DOHH2 (cell line): ENCODE results near the gene PNMA8A.

Experiments used
- CTCF ChIP-seq: fragments of 200-600 bp; sonication (generic); IDR thresholded peaks from one replicate; pipeline ENCODE4 v1.5.1; 2014; ENCODE audit warnings: antibody characterized with exemption, mild to moderate bottlenecking, low read depth, low read length; ENCODE audit not compliant: poor library complexity, severe bottlenecking
- EZH2phosphoT487 ChIP-seq: fragments of 200-600 bp; sonication (generic); IDR thresholded peaks from 2 replicates; pipeline ENCODE4 v1.6.1; 2017; ENCODE audit warnings: borderline replicate concordance, mild to moderate bottlenecking, antibody characterized with exemption, low read length, moderate library complexity, mixed read lengths

GRCh38 chr19:46428239-46429135 is 42.9 kb downstream of the PNMA8A start, which contains the start of gene PNMA8C:
- TF ChIP-seq CTCF: no peak
- no peak for TF ChIP-seq EZH2phosphoT487
